ENCODE results near the gene RHBG.

Gene RHBG

GRCh38 chr1:156390469-156391365 lies 21.7 kb downstream of the RHBG start:
- TF ChIP-seq, protein P1, sequence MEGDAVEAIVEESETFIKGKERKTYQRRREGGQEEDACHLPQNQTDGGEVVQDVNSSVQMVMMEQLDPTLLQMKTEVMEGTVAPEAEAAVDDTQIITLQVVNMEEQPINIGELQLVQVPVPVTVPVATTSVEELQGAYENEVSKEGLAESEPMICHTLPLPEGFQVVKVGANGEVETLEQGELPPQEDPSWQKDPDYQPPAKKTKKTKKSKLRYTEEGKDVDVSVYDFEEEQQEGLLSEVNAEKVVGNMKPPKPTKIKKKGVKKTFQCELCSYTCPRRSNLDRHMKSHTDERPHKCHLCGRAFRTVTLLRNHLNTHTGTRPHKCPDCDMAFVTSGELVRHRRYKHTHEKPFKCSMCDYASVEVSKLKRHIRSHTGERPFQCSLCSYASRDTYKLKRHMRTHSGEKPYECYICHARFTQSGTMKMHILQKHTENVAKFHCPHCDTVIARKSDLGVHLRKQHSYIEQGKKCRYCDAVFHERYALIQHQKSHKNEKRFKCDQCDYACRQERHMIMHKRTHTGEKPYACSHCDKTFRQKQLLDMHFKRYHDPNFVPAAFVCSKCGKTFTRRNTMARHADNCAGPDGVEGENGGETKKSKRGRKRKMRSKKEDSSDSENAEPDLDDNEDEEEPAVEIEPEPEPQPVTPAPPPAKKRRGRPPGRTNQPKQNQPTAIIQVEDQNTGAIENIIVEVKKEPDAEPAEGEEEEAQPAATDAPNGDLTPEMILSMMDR (IDR thresholded peaks at IDR 0.05): no peak

GRCh38 chr1:156391366-156391677 lies 22.3 kb downstream of the RHBG start:
- TF ChIP-seq, protein P1 (IDR thresholded peaks at IDR 0.05): no peak

- TF ChIP-seq, protein P1 (IDR thresholded peaks at IDR 0.05): no peak
These were observed 22.7 kb downstream of the RHBG start for GRCh38 chr1:156391701-156392100.

GRCh38 chr1:156392452-156392853 lies 23.4 kb downstream of the RHBG start:
- TF ChIP-seq, protein P1 (IDR thresholded peaks at IDR 0.05): no peak

- TF ChIP-seq, protein P1 (IDR thresholded peaks at IDR 0.05): no peak
These were observed 24.1 kb downstream of the RHBG start for GRCh38 chr1:156393095-156393494.

DNA sequence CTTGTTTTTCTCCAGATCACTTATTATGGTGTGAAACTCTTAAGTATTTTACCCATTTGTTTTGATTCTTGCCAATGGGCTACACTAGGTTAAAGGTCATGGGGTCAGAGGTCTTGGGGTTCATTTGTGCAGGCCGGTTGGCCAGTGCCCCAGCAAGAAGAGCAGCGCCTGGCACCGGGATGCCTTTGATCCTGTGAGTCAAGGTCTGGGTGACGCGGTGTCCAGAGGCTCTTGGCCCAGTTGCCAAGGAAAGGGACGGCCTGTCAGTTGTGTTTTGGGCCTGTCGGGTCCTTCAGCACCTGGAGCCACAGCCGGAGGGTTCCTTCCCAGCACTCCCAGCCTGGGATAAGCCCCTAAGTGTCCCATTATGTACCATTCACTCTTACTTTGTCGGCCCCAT lies 25.1 kb downstream of the RHBG start:
- TF ChIP-seq, protein P1 (IDR thresholded peaks at IDR 0.05): no peak

- TF ChIP-seq, protein P1 (IDR thresholded peaks at IDR 0.05): no peak
These were observed 25.9 kb downstream of the RHBG start for GRCh38 chr1:156394835-156395461.

Measured in LNCAP (cell line).